ENCODE data around the gene FBLN2. TPM values are rescaled to one million over a fixed set of nuclear protein-coding genes. Genes with fewer than 3 reads are reported as not detected.

FBLN2 gene
- total RNA-seq, 1 experiment from 2014 or later: 1.2 TPM

DNA sequence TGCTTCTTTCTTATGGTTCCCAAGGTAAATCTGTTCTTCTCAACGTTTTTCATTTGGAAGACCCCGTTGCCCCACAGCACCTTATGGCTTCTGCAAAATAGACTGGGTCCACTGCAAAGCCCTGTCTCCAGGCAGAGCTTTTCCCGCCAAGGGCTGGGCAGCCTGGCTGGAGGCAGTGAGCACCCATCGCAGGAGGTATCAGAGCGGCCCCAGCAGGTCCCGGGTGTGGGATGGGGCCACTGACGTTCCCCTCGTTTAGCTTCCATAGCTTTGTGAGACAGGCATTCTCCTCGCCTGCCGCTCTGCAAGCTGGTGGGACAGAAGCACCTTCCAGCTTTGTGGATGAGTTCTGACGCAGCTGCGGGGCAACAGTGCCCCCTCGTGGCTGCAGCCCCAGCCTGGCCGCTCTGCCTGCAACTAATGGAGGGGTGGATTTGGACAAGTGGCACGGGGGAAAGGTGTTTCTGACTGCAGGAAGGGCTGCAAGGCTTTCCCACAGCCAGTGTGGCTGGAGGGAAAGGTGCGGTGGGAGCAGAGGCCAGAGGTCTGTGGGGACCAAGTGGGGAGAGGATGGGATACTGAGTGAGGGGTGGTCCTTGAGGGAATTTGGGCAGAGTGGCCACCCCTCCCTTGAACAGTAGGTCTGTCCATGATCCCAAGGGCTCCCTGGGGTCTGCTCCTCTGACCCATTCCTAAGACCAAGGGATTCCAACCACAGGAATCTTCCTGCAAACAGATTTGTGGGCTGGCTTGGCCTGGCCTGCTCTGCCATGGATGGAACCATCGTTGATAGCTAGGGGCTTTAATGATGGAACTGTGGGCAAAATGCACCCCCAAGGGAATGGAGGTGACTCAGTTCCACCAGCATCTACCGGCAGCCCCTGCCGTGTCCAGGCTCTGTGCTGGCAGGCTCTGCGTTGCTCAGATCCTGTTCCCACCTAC lies 99.4 kb downstream of the FBLN2 start:
- peak; percentile 73 for DNase-seq (ENCODE audit: low read depth)

DNA sequence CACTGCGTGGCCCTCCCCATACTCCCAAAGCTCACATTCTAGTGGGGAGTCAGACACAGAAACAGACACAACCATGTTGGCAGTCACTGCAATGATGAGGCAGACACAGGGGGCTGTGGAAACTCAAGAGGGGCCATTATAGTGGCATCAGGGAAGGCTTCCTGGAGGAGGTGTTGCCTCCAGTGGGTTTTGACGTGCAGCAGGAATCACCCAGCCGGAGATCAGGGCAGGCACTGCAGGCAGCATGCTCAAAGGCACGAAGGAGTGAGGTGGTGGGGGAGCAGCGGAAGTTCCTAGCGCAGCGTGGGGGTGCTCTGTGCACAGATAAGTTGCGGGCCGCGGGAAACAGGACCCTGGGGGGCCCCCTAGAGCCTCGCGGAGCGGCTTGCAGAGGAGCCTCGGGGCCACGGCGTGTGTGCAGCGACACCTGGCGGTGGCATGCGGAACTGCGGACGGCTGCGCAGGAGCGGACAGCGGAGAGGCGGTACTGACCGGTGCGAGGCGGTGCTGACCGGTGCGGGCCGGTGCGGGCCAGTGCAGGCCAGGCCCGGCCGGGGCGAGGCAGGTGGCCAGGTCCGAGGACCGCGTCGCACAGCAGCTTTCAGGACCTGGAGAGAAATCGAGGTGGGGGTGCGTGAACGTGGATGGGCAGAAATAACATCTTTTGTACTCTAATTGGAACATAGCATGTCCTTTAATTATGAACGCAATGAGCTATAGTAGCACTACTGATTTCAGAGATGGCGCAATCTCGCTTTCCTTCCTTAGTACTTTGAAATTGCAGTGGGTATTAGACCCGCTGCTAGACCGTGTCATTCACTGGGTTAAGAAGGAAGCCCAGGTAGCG lies 101.5 kb downstream of the FBLN2 start:
- DNase-seq (ENCODE audit: low read depth): peak; percentile 44

DNA sequence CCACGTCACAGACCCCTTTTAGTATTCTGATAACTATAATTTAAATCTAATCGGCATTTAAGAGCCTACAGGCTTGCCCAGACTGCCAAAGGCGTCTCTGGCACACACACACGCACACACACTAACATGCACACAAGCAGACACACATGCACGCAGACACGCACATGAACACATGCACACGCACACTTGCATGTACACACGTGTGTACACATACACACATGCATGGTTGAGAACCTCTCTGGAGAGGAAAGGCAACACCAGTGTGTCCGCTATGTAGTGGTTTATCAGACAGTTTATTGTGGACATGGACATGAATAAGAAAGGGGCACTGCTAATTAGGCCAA lies 102.1 kb downstream of the FBLN2 start:
- DNase-seq (ENCODE audit: low read depth): no peak

DNA sequence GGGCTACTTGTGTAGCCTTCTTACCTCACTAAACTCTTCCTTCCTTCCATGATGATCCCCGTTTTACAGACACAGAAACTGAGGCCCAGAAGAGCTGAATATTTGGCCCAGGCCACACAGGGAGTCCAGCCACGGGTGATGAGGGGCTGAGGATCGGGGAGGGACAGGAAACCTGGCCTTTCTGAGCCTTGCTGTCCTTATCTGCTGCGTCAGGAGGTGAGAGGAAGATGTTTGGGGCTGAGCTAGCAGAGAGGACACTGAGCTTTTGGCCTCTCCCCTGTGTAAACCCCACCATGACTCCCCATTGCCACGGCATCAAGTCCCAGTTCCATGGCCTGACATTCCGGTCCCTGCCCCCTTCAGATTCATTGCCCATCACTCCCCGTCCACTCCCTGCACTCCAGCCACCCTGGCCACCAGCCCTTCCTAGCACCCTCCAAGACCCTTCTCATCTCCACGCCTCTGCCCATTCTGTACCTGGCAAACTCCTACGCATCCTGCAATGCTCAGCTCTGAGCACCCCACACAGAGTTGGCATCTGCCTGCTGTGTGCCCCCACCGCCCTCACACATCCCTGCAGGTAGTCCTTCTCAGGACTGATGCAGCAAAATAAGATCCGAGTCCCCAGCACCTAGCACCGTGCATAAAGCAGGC lies 103.0 kb downstream of the FBLN2 start:
- no peak for DNase-seq (ENCODE audit: low read depth)

DNA sequence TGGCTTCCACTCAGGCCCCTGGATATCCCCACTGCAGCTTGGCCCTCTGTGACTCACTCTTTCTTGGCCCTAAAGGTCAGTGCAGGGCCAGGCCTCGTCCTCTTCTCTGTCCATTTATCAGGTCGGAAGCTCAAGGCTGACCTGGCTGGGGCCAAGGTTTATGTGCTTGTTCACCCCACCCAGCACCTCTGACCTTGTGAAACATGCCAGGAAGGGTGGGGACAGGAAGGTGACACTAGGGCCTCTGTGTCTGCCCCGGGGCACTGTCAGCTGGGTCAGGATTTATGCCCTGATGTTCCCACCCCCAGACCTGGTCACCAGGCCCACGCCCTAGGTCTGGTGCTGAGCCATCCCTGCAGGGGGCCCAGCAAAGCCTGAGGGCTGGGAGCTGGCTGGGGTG lies 103.8 kb downstream of the FBLN2 start:
- DNase-seq (ENCODE audit: low read depth): no peak

DNA sequence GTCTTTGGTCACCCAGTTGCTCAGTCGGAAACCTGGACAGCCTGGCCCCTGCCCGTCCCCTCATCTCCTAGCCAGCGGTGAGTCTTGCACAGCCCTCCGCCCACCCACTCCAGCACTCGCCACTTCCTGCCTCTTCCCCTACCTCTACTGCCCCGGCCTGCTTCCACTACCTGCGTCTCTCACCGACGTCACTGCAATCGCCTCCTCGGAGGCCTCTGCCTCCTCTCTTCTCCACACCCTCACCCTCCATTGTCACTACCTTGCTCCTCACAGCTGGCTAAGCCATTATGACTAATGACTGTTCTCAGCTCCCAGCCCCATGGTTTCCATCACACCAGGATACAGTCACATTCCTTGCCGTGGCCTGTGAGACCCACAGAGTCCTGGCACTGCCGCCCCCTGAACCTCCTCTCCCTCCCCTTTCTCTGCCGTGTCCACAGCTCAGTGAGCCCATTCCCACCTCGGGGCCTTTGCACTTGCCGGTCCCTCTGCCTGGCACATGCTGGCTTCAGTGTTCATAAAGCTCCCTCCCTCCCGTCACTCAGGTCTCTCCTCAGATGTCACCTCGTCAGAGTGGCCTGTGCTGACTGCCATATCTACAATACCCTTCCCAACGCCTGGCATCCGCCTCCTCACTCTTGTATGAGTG lies 104.8 kb downstream of the FBLN2 start:
- peak; percentile 41 for DNase-seq (ENCODE audit: low read depth)

DNA sequence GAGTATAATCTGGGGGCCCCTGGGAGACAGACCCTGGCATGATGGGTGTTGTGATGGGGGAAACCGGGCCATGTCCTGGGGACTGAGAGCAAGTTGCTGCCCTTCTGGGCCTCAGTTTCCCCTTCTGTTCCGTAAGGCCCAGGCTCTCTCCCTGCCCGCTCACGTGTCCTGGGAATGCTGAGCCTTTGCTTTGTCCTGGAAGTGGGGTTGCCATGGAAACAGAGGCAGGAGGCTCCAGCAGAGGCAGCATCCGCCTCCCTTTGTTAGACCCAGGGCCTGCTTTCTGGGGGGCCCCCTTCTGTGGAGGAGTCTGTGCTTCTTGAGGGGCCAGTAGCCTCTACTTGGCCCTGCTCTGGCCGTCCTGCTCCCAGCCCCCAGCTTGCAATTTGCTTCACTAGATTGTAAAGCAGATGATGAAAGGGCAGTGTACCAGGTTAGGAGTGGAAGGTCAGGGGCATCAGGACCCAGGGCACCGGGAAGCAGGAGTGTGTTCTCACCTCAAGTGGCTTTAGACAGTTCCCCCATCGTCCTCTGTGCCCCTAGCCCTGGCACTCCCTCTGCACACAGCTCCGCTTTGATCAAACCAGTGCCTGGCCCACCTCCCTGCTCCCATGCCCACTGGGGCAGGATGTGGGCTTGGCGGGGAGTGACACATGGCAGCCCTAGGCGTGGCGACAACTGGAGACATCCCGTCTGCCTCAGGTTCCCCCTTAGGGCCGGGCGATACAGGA lies 105.6 kb downstream of the FBLN2 start:
- DNase-seq (ENCODE audit: low read depth): no peak

DNA sequence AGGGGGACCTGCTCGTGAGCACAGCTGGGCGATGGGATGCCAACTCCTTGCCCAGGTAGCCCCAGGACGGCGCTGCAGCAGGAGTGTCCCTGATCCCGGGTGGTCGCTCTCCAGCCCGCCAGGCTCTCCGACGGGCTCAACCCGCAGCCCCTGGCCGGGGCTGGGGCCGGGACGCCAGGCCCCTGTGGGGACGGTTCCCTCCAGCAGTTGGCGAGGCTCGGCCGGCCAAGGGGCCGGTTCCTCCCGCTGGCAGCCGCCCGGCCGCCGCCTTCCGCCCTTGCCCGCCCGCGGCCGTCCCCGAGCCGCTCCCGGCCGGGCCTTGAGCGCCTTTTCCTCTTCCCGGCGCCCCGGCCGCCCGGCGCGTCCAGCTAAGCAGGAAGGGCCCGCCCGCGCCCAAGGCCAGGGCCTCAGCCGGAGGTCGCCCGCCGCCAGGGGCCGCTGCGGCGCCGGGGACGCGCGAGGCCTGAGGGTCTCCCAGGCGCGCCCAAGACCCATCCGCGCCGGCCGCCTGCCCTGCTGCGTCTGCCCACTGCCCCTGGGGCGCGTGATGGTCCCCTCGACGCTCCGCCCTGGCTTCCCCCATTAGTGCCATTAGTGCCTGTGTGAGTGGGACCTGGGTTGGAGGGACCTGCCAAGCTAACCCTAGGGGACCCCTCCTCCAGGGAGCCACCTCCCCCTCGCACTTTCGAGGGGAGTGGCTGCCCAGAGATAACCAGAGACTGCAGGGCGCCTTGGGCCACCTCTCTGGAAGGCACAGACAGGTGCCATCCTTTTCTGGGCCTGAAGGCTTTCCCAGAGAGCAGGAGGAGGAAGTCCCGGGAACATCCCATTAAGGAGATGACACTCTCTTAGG lies 106.4 kb downstream of the FBLN2 start:
- DNase-seq (ENCODE audit: low read depth): no peak

DNA sequence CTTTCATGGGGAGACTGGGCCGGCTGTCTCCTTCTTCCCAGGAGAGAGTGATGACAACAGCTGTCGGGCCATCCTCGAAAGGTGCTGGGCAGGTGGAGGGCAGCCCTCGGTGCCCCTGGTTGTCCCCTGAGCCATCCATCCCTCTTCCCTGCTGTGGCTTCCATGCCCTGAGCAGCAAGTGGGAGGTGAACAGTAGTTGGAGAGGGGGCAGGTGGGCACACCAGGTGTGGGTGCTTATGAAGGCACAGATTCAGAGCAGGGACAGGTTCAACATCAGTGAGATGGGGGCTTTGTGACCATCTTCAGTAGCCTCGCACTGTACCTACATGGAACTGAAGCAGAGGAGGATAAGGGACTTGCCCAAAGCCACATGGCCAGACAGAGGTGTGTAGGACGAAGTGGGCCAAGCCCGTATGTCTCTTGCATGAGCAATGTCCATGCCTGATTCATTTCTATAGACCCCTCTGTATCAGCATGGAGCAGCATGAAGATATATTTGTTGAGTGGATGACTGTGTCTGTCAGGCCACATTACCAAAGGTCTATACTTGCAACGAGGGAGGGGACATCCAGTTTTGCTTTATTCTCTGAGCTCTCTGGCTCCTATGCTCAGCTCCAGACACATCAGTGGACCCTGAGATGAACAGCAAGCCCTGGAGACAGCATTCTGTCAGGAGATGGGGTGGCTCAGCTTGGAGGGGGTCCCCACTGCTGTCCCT lies 107.8 kb downstream of the FBLN2 start:
- no peak for DNase-seq (ENCODE audit: low read depth)

DNA sequence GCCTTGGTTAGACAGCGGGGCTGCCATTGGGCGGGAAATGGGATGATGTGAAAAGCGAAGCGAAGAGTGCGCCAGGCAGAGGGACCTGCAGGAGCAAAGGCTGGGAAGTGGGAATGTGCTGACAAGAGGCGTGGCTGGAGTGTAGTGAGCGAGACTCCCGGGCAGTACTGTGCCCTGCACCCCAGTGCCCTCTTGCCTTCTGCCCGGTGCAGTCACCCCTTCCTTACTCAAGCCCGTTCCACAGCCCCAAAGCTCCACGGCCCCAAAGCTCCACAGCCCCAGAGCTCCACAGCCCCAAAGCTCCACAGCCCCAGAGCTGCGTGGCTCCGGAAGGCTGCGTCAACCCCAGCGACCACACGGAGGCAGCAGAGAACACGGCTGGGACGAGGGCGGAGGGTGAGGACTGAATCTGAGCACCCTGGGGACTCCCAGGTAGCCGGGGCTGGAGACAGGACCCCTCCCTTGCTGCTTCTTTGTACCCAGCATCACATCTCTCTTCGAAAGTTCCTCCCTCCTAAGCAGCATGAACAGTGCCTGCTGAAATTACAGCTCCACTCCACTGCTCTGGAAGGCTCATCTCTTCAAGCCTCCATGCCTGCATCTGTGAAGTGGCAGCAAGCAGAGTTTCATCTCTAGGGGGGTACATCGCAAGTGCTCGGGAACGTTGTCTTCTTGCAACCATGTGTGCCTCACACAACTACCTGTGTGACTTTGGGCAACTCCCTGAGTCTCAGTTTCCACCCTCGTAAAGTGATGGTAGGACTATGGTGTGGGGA lies 108.9 kb downstream of the FBLN2 start:
- no peak for DNase-seq (ENCODE audit: low read depth)

DNA sequence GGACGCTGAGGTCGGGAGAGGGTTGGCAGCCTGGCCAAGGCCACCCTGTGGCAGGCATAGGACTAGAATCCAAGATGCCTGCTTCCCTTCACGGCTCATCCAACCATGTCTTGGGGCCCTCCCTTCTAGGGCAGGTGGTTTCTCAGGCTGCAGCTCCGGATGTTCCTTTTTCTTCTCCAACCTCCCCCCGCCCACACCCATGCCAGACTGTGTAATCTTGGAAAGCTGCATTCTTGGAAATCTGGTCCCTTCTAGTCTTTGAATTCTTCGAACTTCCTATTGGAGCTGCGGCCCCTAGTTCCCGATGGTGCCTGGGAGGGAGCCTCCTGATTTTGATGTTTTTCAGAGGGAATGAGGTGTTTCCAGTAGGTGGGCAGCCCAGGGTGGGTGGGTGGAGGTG lies 109.8 kb downstream of the FBLN2 start:
- DNase-seq (ENCODE audit: low read depth): no peak

DNA sequence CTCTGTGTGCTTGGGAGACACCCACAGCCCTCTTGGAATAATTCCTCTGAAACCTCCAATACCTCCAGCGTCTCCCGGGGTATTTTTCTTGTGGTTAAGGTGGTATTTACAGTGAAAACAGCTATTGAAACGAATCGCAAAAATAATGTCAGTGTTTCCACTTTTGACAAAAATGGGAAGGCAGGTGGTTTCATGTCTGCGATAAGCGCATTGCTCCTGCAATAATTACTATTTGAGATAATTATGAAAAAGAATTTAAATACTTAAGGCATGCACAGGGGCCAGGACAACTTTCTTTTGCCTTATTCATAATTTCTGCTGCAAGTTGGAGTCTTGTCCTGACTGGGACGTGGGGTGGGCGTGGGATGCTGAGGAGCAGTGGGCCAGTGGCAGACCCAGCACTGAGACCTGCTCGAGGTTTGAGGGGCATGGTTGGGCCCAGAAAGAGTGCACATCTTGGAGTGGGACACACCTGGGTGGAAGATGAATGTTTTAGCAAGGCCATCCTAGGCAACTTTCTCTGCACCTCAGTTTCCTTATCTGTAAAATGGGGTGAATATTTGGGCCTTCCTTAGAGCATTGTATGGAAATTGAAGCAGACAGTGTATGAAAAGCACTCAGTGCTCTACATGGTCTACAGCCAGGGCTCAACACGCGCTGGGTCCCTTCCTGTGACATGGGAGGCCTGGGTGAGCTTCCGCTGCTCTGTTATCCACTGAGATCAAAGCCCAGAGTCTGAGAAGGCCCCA lies 110.5 kb downstream of the FBLN2 start:
- no peak for DNase-seq (ENCODE audit: low read depth)

DNA sequence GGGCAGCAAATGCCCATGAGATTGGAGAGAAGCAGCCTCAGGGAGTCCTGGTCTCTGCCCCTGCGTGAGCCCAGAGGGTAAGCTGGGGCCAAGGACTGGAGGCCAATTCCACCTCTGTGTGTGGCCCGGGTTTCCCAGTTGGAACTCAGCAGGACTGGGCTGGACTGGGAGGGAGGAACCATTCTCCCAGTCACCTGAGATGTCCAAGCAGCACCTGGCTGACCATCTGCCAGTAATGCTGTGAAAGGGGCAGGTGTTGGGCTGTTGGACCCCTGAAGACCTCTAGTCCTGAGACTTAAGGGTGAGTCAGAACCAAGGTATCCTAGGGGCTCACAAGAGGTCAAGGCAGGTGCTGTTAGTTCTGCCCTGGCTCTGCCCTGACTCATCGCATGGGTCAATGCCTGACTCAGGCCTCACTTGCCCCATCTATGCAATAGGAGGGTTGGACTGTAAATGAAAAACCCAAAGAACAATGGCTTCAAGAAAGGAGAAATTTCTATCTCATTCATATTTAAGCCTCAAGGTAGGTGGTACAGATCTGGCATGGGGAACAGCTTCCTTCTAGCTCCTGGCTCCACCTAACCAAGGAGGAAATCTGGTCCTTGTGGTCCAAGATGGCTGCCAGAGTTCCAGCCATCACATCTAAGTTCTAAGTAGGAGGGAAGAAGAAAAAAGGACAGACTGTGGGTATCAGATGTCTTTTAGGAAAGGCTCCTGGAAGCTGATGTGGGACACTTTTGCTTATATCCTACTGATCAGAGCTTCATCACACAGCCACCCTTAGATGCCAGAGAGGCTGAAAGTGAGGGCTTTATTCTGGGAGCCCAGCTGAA lies 111.3 kb downstream of the FBLN2 start:
- no peak for DNase-seq (ENCODE audit: low read depth)

DNA sequence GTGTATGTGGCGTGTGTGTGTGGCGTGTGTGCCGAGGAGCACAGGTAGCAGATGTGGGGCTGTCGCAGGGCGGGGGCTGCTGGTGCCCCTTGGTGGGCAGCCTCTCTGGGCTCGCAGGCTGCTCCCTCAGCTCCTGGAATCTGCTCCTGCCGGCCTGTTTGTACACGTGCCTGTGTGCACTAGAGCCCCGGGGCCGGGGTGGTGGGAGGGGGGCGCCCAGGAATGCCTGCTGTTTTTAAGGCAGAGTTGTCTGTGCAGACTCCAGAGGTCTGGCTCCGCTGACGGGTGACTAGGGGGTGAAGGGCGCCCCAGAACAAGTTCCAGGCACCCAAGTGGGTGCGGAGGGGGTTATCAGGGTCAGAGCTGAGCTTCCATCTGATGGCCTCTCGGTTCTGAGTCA lies 112.2 kb downstream of the FBLN2 start:
- no peak for DNase-seq (ENCODE audit: low read depth)

DNA sequence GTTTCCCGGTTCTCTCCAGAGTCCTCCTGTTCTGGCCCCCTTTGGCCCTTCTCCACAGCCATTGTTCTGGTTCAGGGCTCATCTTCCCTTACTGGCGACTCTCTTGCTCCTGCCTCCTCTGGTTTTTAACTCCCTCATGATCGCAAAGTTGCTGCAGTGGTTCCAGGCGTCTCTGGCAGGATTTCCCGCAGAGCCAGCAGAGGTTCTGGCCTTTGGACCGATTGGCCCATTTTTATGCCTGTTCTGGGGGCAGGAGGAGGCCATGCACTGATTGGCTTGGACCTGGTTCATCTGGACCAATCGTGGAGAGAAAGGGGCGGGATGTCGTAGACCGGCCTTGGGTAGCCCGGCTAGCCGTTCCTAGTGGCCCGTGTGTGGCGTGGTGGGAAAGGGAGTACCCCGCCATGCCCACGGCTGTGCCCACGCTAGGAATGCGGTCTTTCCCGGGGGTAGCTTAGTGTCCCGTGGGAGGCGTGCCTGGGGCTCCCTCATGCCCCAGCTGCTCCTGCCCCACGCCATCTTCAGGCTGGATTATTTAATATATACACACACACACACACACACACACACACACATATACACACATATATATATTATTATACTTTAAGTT lies 113.4 kb downstream of the FBLN2 start:
- DNase-seq (ENCODE audit: low read depth): no peak

DNA sequence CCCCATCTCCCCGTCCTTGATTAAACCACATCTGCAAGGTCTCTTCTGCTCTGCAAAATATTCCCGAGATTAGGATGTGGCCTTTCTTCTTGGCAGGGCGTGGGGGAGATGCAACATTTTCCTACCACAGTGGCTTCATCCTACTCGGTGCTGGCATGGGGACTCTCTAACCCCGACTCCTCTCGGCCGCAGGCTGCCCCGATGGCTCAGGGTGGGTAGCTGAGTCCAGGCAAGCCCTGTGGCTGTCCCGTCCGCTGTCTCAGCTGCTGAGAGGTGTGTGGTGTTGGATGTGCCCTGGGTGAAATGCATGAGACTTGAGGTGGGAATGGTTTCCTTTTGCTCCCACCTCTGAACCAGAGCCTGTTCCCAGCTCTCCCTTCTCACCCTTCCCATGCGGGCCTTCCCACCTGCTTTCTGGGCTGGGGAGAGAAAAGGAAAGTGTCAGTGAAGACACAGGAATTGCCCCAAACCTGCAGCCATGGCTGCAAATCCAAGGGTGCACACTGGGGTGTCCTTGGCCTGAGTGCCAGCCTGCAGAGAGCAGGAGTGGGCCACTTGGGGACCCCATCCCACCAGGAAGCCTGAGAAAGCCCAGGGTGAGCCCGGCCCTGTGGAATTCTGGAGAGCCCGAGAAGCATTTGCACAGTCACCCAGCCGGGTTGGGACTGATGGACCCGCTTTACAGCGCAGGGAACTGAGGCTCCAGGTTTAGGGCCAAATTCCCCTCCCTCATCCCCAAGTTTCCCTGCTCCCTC lies 115.0 kb downstream of the FBLN2 start:
- no peak for DNase-seq (ENCODE audit: low read depth)

All from M059J (cell line).